GM13976 (cell line): ENCODE results near the gene PRM3.

Experiments used
- DNase-seq: peaks from one replicate; pipeline ENCODE4 v3.0.0; 2012; ENCODE audit warnings: low spot score
- in situ Hi-C: fragments of 300-500 bp; cut with MboI; formaldehyde crosslinking; loops from one replicate; pipeline ENCODE4 v1.12.0; 2022; ENCODE audit warnings: low sequenced_read_pairs, mixed read lengths, inconsistent platforms; ENCODE audit not compliant: unreplicated experiment
- TF ChIP-seq, protein P1 (sequence below): IDR thresholded peaks from 2 replicates; pipeline ENCODE4 v1.5.1; 2012; ENCODE audit warnings: borderline replicate concordance, mild to moderate bottlenecking; ENCODE audit not compliant: insufficient read depth; ENCODE audit errors: extremely low read depth, missing control alignments, control extremely low read depth

The PRM3 gene

DNA sequence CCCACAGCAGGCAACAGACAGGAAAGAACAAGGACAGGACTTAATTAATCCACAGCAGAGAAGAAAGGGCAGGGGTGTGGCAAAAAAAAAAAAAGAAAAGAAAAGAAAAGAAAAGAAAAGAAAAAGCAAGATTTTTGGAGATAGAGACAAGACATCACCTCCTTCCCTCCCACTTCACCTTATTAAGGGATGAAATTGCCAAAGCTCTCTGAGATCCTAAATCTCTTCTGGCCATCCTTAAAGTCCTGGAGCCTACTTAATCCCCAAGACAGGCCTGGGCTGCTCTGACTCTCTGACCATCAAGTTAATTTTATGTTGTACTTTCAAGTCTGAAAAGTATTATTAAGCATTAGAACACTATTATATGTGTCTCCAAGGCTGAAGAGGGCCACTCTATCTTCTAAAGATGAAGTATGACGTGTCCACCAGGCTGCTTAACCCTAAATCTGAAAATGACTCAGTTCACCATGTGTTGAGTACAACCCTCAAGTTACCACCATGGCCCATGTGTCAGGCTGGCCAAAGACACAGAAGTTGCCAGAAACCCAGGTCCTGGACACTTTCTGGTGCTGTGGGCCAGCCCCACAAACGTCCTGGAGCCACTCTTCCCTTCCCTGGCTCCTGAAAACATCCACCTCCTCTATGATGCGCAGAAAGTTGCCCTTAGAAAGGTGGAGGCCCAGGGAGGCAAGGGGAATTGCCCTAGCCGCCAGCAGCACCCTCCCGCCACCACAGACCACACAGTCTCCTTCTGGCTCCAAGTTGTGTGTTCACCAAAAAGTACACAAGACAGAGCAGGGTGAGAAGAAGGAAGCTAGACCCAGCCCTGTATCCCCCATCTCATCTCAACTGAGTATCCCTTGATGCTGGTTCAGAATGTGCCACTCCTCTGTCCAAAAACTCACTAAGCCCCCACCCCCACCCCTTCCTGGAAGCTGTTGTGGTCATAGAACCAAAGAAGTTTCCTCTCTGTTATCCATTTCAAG, 20.1 kb downstream of the PRM3 start:
- TF ChIP-seq, protein P1, sequence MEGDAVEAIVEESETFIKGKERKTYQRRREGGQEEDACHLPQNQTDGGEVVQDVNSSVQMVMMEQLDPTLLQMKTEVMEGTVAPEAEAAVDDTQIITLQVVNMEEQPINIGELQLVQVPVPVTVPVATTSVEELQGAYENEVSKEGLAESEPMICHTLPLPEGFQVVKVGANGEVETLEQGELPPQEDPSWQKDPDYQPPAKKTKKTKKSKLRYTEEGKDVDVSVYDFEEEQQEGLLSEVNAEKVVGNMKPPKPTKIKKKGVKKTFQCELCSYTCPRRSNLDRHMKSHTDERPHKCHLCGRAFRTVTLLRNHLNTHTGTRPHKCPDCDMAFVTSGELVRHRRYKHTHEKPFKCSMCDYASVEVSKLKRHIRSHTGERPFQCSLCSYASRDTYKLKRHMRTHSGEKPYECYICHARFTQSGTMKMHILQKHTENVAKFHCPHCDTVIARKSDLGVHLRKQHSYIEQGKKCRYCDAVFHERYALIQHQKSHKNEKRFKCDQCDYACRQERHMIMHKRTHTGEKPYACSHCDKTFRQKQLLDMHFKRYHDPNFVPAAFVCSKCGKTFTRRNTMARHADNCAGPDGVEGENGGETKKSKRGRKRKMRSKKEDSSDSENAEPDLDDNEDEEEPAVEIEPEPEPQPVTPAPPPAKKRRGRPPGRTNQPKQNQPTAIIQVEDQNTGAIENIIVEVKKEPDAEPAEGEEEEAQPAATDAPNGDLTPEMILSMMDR = no peak
- no peak for DNase-seq
- in situ Hi-C loops = loop anchor here (10.0 kb wide), 1 partner anchor 289 kb away; no protein-coding TSS in a partner anchor

DNA sequence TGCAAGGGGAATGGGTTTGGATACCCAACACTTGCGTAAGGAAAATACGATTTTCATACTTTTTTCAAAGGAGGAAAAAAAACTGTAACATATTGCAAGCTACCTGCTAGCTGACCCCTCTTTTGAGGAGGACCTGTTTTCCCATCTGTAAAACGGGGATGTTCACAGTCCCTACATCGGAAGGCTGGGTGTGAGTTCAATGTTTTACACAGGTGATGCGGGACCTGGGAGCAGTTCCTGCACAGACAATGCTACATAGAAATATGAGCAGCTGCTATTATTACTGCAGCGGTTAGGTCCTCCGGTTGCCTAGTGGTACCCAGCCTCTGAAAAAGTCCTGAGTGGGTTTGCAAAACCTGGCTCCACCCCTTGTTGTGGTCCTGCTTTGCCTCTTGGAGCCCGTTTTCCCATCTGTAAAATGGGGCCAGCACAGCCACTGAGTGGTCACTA, 20.9 kb downstream of the PRM3 start:
- TF ChIP-seq, protein P1 = no peak
- in situ Hi-C loops = loop anchor here (10.0 kb wide), 1 partner anchor 288 kb away; no protein-coding TSS in a partner anchor
- no peak for DNase-seq

DNA sequence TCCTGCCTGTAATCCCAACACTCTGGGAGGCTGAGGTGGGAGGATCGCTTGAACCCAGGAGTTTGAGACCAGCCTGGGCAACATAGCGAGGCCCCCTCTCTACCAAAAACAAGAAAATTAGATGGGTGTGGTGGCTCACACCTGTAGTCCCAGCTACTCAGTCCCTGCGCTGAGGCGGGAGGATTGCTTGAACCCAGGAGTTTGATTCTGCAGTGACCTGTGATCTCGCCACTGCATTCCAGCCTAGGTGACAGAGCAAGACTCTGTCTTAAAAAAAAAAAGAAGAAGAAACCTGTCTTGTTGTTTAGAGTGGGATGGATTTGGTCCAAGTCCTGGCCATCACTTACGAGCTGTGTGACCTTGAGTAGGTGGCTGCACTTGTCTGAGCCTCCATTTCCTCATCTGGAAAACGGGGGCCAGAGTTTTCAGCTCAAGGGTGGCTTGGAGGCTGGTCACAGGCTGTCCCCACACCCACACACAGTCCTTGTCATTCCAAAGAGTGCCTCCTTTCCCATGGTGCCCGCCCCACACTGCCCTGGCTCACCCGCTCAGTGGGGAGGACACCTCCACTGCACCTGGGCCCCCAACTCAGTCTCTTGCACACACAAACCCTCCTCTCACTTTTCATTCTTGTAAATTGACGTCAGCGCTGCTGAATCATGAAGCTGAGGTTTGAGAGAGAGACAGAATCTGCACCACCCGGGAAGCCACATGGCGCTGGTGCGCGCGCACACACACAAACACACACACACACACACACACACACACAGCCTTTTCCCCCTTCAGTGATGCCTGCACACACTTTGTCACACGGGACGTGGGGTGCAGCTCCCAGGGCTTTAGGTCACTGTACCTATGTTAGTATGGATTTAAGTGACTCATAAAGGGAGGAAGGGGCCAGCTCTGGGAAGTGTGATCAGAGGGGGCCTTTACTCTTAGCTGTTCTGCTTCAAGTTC, 21.6 kb downstream of the PRM3 start:
- in situ Hi-C loops = loop anchor here (10.0 kb wide), 1 partner anchor 287 kb away; no protein-coding TSS in a partner anchor
- DNase-seq = peak; percentile 80
- TF ChIP-seq, protein P1 = no peak

DNA sequence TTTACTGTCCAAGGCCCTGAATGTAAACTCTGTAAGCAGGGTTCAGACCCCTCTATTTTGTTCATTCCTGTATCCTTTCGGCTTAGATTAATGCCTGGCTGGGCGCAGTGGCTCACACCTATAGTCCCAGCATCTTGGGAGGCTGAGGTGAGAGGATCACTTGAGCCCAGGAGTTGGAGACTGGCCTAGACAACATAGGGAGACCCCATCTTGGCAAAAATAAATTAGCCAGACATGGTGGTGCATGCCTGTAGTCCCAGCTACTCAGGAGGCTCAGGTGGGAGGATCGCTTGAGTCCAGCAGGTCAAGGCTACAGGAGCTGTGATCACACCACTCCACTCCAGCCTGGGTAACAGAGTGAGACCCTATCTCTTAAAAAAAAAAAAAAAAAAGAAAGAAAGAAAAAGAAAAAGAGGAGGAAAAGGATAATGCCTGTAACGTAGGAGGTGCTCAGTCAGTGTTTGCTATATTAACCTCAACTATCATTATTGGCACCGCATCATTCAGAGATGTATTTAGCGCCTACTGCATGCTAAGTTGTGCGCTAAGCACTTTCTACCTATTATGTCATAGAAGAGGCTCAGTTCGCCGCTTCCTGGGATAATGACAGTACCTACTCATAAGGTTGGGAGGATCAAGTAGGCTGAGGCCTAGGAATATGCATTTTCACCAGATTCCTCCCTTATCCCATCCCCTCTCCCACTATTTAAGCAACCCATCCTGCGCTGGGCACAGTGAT, 22.5 kb downstream of the PRM3 start:
- no peak for DNase-seq
- in situ Hi-C loops = loop anchor here (10.0 kb wide), 1 partner anchor 286 kb away; no protein-coding TSS in a partner anchor
- TF ChIP-seq, protein P1 = no peak

DNA sequence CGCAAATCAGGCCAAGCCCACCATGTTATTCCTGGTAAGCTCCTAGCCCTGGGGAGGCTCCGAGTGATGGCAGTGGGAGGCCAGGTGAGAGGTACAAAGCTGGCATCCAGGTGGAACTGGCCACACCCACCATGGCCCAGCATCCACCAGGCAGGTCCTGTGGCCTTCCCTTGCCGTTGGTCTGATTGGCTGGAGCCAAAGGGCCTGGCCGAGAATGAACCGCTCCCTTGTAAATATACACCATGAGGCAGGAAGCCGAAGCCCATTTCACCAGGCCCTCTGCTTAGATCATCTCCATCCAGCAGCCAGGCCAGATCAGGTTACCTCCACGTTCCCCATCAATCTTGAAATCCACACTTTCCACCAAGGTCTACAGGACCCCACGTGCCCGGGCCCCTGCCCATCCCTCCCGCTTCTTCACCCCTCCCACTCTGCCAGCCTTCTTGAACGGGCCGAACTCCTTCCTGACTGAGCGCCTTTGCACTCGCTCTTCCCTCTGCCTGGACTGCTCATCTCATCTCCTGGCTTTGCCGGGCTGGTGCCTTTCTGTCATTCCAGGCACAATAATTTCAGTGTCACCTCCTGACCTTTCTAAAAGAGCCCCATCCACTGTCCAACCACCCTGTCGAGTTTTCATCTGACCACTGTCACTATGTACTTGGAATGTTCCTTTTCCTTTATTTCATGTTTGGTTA, 23.2 kb downstream of the PRM3 start:
- TF ChIP-seq, protein P1 = no peak
- in situ Hi-C loops = loop anchor here (10.0 kb wide), 1 partner anchor 285 kb away; no protein-coding TSS in a partner anchor
- DNase-seq = no peak
